CD4-positive, alpha-beta T cell (primary cell): ENCODE measurements around the gene KRT79. TPM values are rescaled to one million over a fixed set of nuclear protein-coding genes. Genes with fewer than 3 reads are reported as not detected.

Experiments
- ATAC-seq: fragments of 200-7000 bp; cut with Tn5 transposase; one replicate; pipeline ENCODE4 v1.10.0; 2022; ENCODE audit warnings: mild to moderate bottlenecking; ENCODE audit not compliant: poor library complexity
- CTCF ChIA-PET: fragments of 350-600 bp; sonication (Branson Sonifier 250); formaldehyde crosslinking; loops from one replicate; lab custom pipeline; 2021; ENCODE audit warnings: antibody characterized with exemption, inconsistent platforms; lab: Charles Lee
- POLR2A ChIA-PET: fragments of 350-600 bp; sonication (Branson Sonifier 250); formaldehyde crosslinking; loops from one replicate; lab custom pipeline; 2021; ENCODE audit warnings: antibody characterized with exemption, inconsistent platforms; lab: Charles Lee
- DNase-seq, 14 experiments: peaks; one replicate each; pipeline ENCODE4 v3.0.0-alpha.2; 2013 to 2020; ENCODE audit warnings: mixed read lengths in 2 of 14
- H3K27ac ChIP-seq, 2 donors: one replicate each; pipeline versions ENCODE4 v1.5.1 to v1.7.0; 2013; ENCODE audit warnings: low read length in 2 of 2, low read depth in 1 of 2, mild to moderate bottlenecking in 1 of 2
- H3K27me3 ChIP-seq, 2 experiments: 1 replicate in 1 of 2; 2 replicates in 1 of 2; pipeline versions ENCODE4 v1.6.1 to v1.7.0; 2013; ENCODE audit warnings: low read length in 2 of 2, control low read depth in 1 of 2, mild to moderate bottlenecking in 1 of 2, moderate library complexity in 1 of 2; ENCODE audit not compliant: insufficient read depth in 2 of 2, control insufficient read depth in 1 of 2
- H3K36me3 ChIP-seq: one replicate; pipeline ENCODE4 v1.6.1; 2013; ENCODE audit warnings: low read length, control low read depth; ENCODE audit not compliant: insufficient read depth
- H3K4me1 ChIP-seq: one replicate; pipeline ENCODE4 v1.6.1; 2013; ENCODE audit warnings: low read length, control low read depth; ENCODE audit not compliant: insufficient read depth
- H3K4me3 ChIP-seq: one replicate; pipeline ENCODE4 v1.5.1; 2013; ENCODE audit warnings: mild to moderate bottlenecking, low read length, moderate library complexity
- H3K9me3 ChIP-seq, 2 experiments: 1 replicate in 1 of 2; 2 replicates in 1 of 2; pipeline versions ENCODE4 v1.6.1 to v1.7.0; 2013; ENCODE audit warnings: low read length in 2 of 2, mild to moderate bottlenecking in 2 of 2, control low read depth in 1 of 2, moderate library complexity in 1 of 2; ENCODE audit not compliant: control insufficient read depth in 1 of 2, insufficient read depth in 1 of 2
- H3K27ac Mint-ChIP-seq: one replicate; pipeline ENCODE4 v1.8.0; 2020; ENCODE audit warnings: mixed read lengths
- H3K27me3 Mint-ChIP-seq: one replicate; pipeline ENCODE4 v1.8.0; 2021; ENCODE audit warnings: mixed read lengths
- H3K36me3 Mint-ChIP-seq: one replicate; pipeline ENCODE4 v1.8.0; 2021; ENCODE audit warnings: low read depth, mixed read lengths
- H3K4me1 Mint-ChIP-seq: one replicate; pipeline ENCODE4 v1.8.0; 2021; ENCODE audit warnings: low read depth, mixed read lengths
- H3K4me3 Mint-ChIP-seq: one replicate; pipeline ENCODE4 v1.8.0; 2020; ENCODE audit warnings: mild to moderate bottlenecking, mixed read lengths
- H3K9me3 Mint-ChIP-seq: one replicate; pipeline ENCODE4 v1.8.0; 2020; ENCODE audit warnings: mixed read lengths
- CTCF ChIP-seq: fragments of 200-600 bp; IDR thresholded peaks from one replicate; pipeline ENCODE4 v1.8.0; 2022; ENCODE audit warnings: antibody characterized with exemption, mild to moderate bottlenecking
- intact Hi-C, 2 experiments: fragments of 100-400 bp; cut with DNase I in 1 of 2; cut with micrococcal nuclease in 1 of 2; formaldehyde crosslinking; loops; one replicate each; pipeline versions ENCODE4 v1.15.1 to v1.9.0; 2023 to 2025; cut with DNase I, micrococcal nuclease
- total RNA-seq, 174 experiments: library from RNA in 2 of 174; stranded (reverse) in 2 of 174; gene quantifications; one replicate each; pipeline ENCODE4 v1.2.3 and lab custom pipeline; 2021 to 2026

KRT79 gene
- total RNA-seq, 2 experiments from 2014 or later = not detected

DNA sequence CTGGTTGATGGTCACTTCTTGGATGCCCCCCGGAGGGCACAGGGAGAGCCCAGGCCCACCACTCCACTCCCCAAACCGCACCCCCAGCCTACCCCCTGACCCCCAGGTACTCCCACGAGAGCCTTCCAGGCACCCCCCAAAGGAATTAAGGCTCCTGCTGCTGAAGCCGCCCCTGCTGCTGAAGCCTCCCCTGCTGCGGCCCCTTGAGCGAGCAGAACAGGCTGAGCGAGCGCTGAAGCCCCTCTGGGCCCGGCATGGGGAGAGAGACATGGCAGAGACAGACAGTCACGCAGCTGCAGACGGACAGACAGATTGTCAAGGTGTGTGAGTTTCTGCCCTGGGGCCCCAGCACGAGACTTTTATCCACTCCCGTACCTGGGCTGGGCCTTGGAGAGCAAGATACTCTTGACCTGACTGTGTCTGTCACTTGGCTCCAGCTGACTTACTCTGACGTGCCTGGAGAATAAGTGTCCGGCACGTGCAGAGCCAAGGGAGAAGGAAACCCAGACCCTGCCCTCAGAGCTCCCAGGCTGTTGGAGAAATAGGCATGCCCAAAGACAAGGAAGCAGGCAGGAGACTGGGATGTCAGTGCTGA is 14.6 kb upstream of the KRT79 start, which contains the start of gene KRT78:
Gene KRT78, minus strand, starts transcription at position 334 of the 595 bp plus-strand sequence. Its CDS starts 64 bp downstream, at position 270.
- H3K36me3 Mint-ChIP-seq = no peaks in the 10 kb centered on the region
- no peak within 1 kb of the TSS for H3K27ac ChIP-seq
- H3K4me1 ChIP-seq = no peaks in the 10 kb centered on the region
- H3K4me3 Mint-ChIP-seq = no peak within 1 kb of the TSS
- peaks cover 10% of the 10 kb centered on the region for H3K27me3 Mint-ChIP-seq
- H3K4me1 Mint-ChIP-seq = no peaks in the 10 kb centered on the region
- POLR2A ChIA-PET = no interaction called here
- peaks cover 0 to 3% of the 10 kb centered on the region in 2 experiments for H3K27me3 ChIP-seq
- intact Hi-C loops = no loop called here
- no peaks in the 10 kb centered on the region for H3K36me3 ChIP-seq
- no peak within 1 kb of the TSS for H3K4me3 ChIP-seq
- H3K9me3 ChIP-seq = no peaks in the 10 kb centered on the region
- TF ChIP-seq CTCF = no peak
- DNase-seq = no peak
- CTCF ChIA-PET = no interaction called here
- no peak for ATAC-seq
- no peaks in the 10 kb centered on the region for H3K9me3 Mint-ChIP-seq
- no peak within 1 kb of the TSS for H3K27ac Mint-ChIP-seq

- ATAC-seq = no peak
- no peak for TF ChIP-seq CTCF
- Mint-ChIP-seq H3K4me1 (no peaks in the 10 kb centered on the region), H3K27me3 (peaks cover 6% of the 10 kb centered on the region), H3K4me3 (no peak overlapping the region), H3K27ac (no peak overlapping the region), H3K36me3 (no peaks in the 10 kb centered on the region), H3K9me3 (no peaks in the 10 kb centered on the region)
- intact Hi-C loops = no loop called here
- H3K4me1 ChIP-seq = no peaks in the 10 kb centered on the region
- peaks cover 0 to 3% of the 10 kb centered on the region in 2 experiments for H3K27me3 ChIP-seq
- no peak overlapping the region for H3K27ac ChIP-seq
- H3K36me3 ChIP-seq = no peaks in the 10 kb centered on the region
- no peaks in the 10 kb centered on the region for H3K9me3 ChIP-seq
- DNase-seq = no peak
- POLR2A ChIA-PET = no interaction called here
- H3K4me3 ChIP-seq = no peak overlapping the region
- CTCF ChIA-PET = no interaction called here
Measured at GRCh38 chr12:52847335-52848102, 13.4 kb upstream of the KRT79 start.

DNA sequence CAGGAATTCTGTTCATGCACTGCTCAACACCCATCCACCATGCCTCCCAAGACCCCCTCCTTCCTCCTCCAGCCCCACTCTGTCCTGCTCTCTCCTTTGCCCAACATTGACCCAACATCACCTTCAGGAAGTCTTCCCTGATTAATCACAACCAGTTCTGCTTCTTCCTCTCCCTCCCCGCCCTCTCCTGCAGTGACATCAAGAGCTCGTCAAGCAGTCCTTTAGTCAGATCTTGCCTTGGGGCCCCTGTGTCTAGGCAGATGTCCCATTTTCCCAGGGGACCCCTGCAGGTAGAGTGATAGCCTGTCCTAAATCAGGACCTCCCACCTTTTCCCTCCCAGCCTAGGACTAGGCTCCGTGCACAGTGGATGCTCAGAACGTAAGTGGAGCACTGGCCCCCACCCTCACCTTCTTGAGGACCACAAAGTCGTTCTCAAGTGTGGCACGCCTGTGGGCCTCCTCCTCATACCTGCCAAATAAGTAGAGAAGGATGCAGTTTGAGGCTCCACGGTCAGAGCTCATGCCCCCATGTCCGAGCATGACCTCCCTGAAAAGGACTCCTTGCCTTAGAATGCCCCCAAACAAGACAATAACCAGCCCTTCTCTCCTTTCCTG is 12.4 kb upstream of the KRT79 start:
- H3K27ac Mint-ChIP-seq = no peak overlapping the region
- CTCF ChIA-PET = no interaction called here

More for the DNA sequence above, 12.4 kb upstream of the KRT79 start:
- Mint-ChIP-seq H3K4me3 (no peak overlapping the region), H3K36me3 (no peaks in the 10 kb centered on the region), H3K27me3 (peaks cover 6% of the 10 kb centered on the region), H3K4me1 (peaks cover 5% of the 10 kb centered on the region), H3K9me3 (no peaks in the 10 kb centered on the region)
- no peak for TF ChIP-seq CTCF
- intact Hi-C loops = no loop called here
- Histone ChIP-seq H3K4me1 (no peaks in the 10 kb centered on the region), H3K36me3 (no peaks in the 10 kb centered on the region), H3K9me3 (no peaks in the 10 kb centered on the region), H3K27me3 (peaks cover 0 to 3% of the 10 kb centered on the region in 2 experiments), H3K4me3 (no peak overlapping the region), H3K27ac (no peak overlapping the region)
- no peak for DNase-seq
- no peak for ATAC-seq
- POLR2A ChIA-PET = no interaction called here
